ENCODE measurements around the gene ALOX12B.

DNA sequence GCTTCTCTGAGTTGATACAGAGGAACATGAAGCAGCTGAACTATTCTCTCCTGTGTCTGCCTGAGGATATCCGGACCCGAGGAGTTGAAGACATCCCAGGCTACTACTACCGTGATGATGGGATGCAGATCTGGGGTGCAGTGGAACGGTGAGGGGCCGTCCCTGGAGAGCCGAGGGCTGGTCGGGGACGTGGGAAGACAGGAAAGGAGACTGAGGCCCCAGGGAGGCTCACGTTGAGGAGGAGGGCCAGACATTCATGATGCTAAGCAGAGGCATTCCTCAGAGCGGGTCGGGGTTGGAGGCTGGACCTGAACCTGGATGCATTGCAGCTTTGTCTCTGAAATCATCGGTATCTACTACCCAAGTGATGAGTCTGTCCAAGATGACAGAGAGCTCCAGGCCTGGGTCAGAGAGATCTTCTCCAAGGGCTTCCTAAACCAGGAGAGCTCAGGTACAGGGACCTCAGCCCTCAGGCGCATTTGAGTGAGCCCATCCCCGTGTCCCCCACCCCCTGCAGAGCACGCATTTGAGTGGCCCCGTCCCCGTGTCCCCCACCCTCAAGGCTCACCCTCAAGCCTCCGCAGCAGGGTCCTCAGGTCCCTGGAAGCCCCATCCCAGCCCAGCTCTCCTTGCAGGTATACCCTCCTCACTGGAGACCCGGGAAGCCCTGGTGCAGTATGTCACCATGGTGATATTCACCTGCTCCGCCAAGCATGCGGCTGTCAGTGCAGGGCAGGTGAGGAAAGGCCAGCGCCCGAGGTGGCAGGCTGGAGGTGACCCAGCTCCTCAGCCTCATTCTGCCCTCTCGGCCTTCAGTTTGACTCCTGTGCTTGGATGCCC lies 40.4 kb downstream of the ALOX12B start:
- TF ChIP-seq EZH2phosphoT487 (IDR thresholded peaks at IDR 0.05; ENCODE audit: borderline replicate concordance, low read depth, low read length), result no peak
- TF ChIP-seq, protein P1, sequence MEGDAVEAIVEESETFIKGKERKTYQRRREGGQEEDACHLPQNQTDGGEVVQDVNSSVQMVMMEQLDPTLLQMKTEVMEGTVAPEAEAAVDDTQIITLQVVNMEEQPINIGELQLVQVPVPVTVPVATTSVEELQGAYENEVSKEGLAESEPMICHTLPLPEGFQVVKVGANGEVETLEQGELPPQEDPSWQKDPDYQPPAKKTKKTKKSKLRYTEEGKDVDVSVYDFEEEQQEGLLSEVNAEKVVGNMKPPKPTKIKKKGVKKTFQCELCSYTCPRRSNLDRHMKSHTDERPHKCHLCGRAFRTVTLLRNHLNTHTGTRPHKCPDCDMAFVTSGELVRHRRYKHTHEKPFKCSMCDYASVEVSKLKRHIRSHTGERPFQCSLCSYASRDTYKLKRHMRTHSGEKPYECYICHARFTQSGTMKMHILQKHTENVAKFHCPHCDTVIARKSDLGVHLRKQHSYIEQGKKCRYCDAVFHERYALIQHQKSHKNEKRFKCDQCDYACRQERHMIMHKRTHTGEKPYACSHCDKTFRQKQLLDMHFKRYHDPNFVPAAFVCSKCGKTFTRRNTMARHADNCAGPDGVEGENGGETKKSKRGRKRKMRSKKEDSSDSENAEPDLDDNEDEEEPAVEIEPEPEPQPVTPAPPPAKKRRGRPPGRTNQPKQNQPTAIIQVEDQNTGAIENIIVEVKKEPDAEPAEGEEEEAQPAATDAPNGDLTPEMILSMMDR (conservative IDR thresholded peaks at IDR 0.05; ENCODE audit: low read length), result no peak
